DOHH2 (cell line): ENCODE data around the gene RGS17.
"Not testable (repeated sequence)": the region's sequence is repeated elsewhere in the genome, so short reads cannot be mapped to it uniquely, and the experiment has no call there.

Experiments used
- H3F3A ChIP-seq: fragments of 200-600 bp; sonication (generic), shearing (Covaris generic); 2 replicates; pipeline ENCODE4 v1.6.0; 2016; ENCODE audit warnings: antibody characterized with exemption, mild to moderate bottlenecking; ENCODE audit not compliant: control insufficient read depth, insufficient read depth
- H3K27ac ChIP-seq: fragments of 200-600 bp; sonication (generic); 2 replicates; pipeline ENCODE4 v1.5.1; 2014; ENCODE audit warnings: low read depth, mild to moderate bottlenecking, low read length, moderate library complexity
- H3K27me3 ChIP-seq: fragments of 200-600 bp; sonication (generic); 2 replicates; pipeline ENCODE4 v1.6.1; 2014; ENCODE audit warnings: mild to moderate bottlenecking, low read length, mixed read lengths; ENCODE audit not compliant: control insufficient read depth
- H3K36me3 ChIP-seq: fragments of 200-600 bp; sonication (generic); 2 replicates; pipeline ENCODE4 v1.6.1; 2014; ENCODE audit warnings: mild to moderate bottlenecking, low read length, moderate library complexity, mixed read lengths; ENCODE audit not compliant: control insufficient read depth
- H3K4me1 ChIP-seq: fragments of 200-600 bp; sonication (generic); 2 replicates; pipeline ENCODE4 v1.6.1; 2014; ENCODE audit warnings: mild to moderate bottlenecking, low read length, mixed read lengths; ENCODE audit not compliant: control insufficient read depth
- H3K4me2 ChIP-seq: fragments of 200-600 bp; sonication (generic); 2 replicates; pipeline ENCODE4 v1.6.0; 2014; ENCODE audit warnings: mild to moderate bottlenecking, low read length, moderate library complexity
- H3K4me3 ChIP-seq: fragments of 200-600 bp; sonication (generic); 2 replicates; pipeline ENCODE4 v1.5.1; 2014; ENCODE audit warnings: mild to moderate bottlenecking, low read length, mixed read lengths
- H3K79me2 ChIP-seq: fragments of 200-600 bp; sonication (generic); 2 replicates; pipeline ENCODE4 v1.6.1; 2014; ENCODE audit warnings: mild to moderate bottlenecking, low read length, mixed read lengths; ENCODE audit not compliant: control insufficient read depth
- H3K9me2 ChIP-seq: fragments of 200-600 bp; sonication (generic); replicated peaks from 2 replicates; pipeline ENCODE4 v1.6.1; 2014; ENCODE audit warnings: mild to moderate bottlenecking, low read length, mixed read lengths; ENCODE audit not compliant: control insufficient read depth
- H3K9me3 ChIP-seq: fragments of 200-600 bp; sonication (generic); 2 replicates; pipeline ENCODE4 v1.6.1; 2014; ENCODE audit warnings: antibody characterized with exemption, low read length, mixed read lengths; ENCODE audit not compliant: control insufficient read depth, insufficient read depth
- H4K20me1 ChIP-seq: fragments of 200-600 bp; sonication (generic); 2 replicates; pipeline ENCODE4 v1.6.0; 2014; ENCODE audit warnings: low read depth, mild to moderate bottlenecking, antibody characterized with exemption, low read length, moderate library complexity; ENCODE audit not compliant: control insufficient read depth, insufficient read depth
- CTCF ChIP-seq: fragments of 200-600 bp; sonication (generic); IDR thresholded peaks from one replicate; pipeline ENCODE4 v1.5.1; 2014; ENCODE audit warnings: antibody characterized with exemption, mild to moderate bottlenecking, low read depth, low read length; ENCODE audit not compliant: poor library complexity, severe bottlenecking
- EZH2phosphoT487 ChIP-seq: fragments of 200-600 bp; sonication (generic); IDR thresholded peaks from 2 replicates; pipeline ENCODE4 v1.6.1; 2017; ENCODE audit warnings: borderline replicate concordance, mild to moderate bottlenecking, antibody characterized with exemption, low read length, moderate library complexity, mixed read lengths

Gene RGS17

GRCh38 chr6:152986978-152987377 lies 144.1 kb downstream of the RGS17 start:
- Histone ChIP-seq H3K4me2 (no peak overlapping the region), H3K27ac (no peak overlapping the region), H3K4me3 (no peak overlapping the region), H3K27me3 (no peaks in the 10 kb centered on the region), H3F3A (0 out of 2 replicates have a peak, but pooled peaks cover 3% of the 10 kb centered on the region), H3K9me2 (no peaks in the 10 kb centered on the region), H3K9me3 (no peaks in the 10 kb centered on the region), H3K79me2 (peaks cover 70% of the 10 kb centered on the region), H3K36me3 (peaks cover 64% of the 10 kb centered on the region), H4K20me1 (no peaks in the 10 kb centered on the region), H3K4me1 (peaks cover 22% of the 10 kb centered on the region)
- no peak for TF ChIP-seq CTCF
- no peak for TF ChIP-seq EZH2phosphoT487

- peak overlapping the region; percentile 81 for H3K4me3 ChIP-seq
These were observed 145.8 kb downstream of the RGS17 start for GRCh38 chr6:152985300-152985699.

GRCh38 chr6:152984513-152984872 lies 146.6 kb downstream of the RGS17 start:
- Histone ChIP-seq H3F3A (0 out of 2 replicates have a peak, but pooled peaks cover 3% of the 10 kb centered on the region), H4K20me1 (peaks cover 18% of the 10 kb centered on the region; the same call in 1 of the 2 replicates)
- no peak for TF ChIP-seq CTCF
- no peak for TF ChIP-seq EZH2phosphoT487

More at GRCh38 chr6:152985300-152985699, 145.8 kb downstream of the RGS17 start:
- H3K36me3 ChIP-seq, result peaks cover 66% of the 10 kb centered on the region
- not testable (repeated sequence) for H3K27me3 ChIP-seq, H3K9me2 ChIP-seq, H3K9me3 ChIP-seq, H3F3A ChIP-seq
- H4K20me1 ChIP-seq, result peaks cover 11% of the 10 kb centered on the region; the same call in 1 of the 2 replicates
- peaks cover 30% of the 10 kb centered on the region for H3K4me1 ChIP-seq
- H3K27ac ChIP-seq, result peak overlapping the region; percentile 87
- H3K4me2 ChIP-seq, result peak overlapping the region; percentile 63
- H3K79me2 ChIP-seq, result peaks cover 70% of the 10 kb centered on the region

GRCh38 chr6:152983637-152984512 lies 147.2 kb downstream of the RGS17 start:
- no peak for TF ChIP-seq EZH2phosphoT487
- TF ChIP-seq CTCF, result no peak
- peaks cover 75% of the 10 kb centered on the region for H3K36me3 ChIP-seq
- no peaks in the 10 kb centered on the region for H3K27me3 ChIP-seq
- peak overlapping the region; percentile 87 for H3K27ac ChIP-seq
- H3K4me2 ChIP-seq, result peak overlapping the region; percentile 63
- peaks cover 43% of the 10 kb centered on the region for H3K4me1 ChIP-seq
- H3K4me3 ChIP-seq, result peak overlapping the region; percentile 81
- H3K79me2 ChIP-seq, result peaks cover 78% of the 10 kb centered on the region
- no peaks in the 10 kb centered on the region for H3K9me3 ChIP-seq
- H4K20me1 ChIP-seq, result peaks cover 23% of the 10 kb centered on the region; the same call in 1 of the 2 replicates
- 0 out of 2 replicates have a peak, but pooled peaks cover 3% of the 10 kb centered on the region for H3F3A ChIP-seq
- no peaks in the 10 kb centered on the region for H3K9me2 ChIP-seq

More at GRCh38 chr6:152984513-152984872, 146.6 kb downstream of the RGS17 start:
- Histone ChIP-seq H3K79me2 (peaks cover 72% of the 10 kb centered on the region), H3K4me1 (peaks cover 38% of the 10 kb centered on the region), H3K4me3 (peak overlapping the region; percentile 81), H3K27me3 (no peaks in the 10 kb centered on the region), H3K9me2 (no peaks in the 10 kb centered on the region), H3K36me3 (peaks cover 69% of the 10 kb centered on the region), H3K27ac (peak overlapping the region; percentile 87), H3K4me2 (peak overlapping the region; percentile 63), H3K9me3 (no peaks in the 10 kb centered on the region)
